SU-DHL-6 (cell line): ENCODE measurements around the gene CNTFR.

Experiments
- CTCF ChIP-seq: fragments of 200-600 bp; sonication (generic); IDR thresholded peaks from one replicate; pipeline ENCODE4 v1.5.1; 2017; ENCODE audit warnings: antibody characterized with exemption, mild to moderate bottlenecking, low read length, moderate library complexity; ENCODE audit not compliant: insufficient read depth, poor library complexity, severe bottlenecking
- EZH2phosphoT487 ChIP-seq: fragments of 200-600 bp; sonication (generic), shearing (Covaris generic); conservative IDR thresholded peaks from 2 replicates; pipeline ENCODE4 v1.6.1; 2018; ENCODE audit warnings: mild to moderate bottlenecking, antibody characterized with exemption, low read length, moderate library complexity, mixed read lengths

GRCh38 chr9:34564617-34565016 is 24.9 kb downstream of the CNTFR start:
- no peak for TF ChIP-seq CTCF
- TF ChIP-seq EZH2phosphoT487, result no peak
